ENCODE measurements around the gene RBBP8NL. TPM values are rescaled to one million over a fixed set of nuclear protein-coding genes. Genes with fewer than 3 reads are reported as not detected.

RBBP8NL gene
- total RNA-seq, 2 experiments from 2014 or later = not detected

DNA sequence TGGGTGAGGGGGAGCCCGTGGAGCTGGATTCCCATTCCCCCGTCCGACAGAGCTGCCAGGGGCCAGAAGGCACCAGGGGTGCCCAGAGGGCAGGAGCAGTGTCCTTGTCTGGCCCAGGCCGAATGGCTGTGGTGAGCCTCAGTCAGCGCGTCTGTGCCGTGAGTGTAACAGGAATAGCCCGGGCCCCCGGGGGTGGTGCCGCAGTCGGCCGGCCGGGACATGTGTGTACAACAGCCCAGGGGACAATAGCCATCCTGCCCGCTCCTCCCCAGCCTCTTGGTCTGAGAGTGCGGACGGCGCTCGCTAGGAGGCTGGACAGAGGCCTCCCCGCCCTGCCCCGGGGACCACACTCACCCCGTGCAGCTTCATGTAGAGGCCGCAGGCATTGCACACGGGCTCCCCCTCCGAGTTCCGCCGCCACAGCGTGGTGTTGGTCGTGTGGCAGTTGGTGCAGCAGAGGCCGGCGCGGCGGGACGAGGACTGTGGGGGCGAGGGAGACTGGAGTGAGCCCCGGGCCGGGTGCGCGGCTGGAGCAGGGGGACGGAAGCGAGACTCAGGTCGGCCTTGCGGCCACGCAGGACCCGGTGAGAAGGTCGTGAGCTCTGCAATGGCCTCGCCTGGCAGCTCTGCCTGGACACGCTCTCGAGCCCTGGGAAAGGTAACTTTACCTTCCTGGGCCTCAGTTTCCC is 38.9 kb upstream of the RBBP8NL start:
- Histone ChIP-seq H3K4me1 (ENCODE audit: insufficient read depth, low read length) (no peaks in the 10 kb centered on the region), H3K27ac (ENCODE audit: low read depth in 1 of 2, low read length in 2 of 2) (no peak overlapping the region), H3K9me3 (ENCODE audit: control insufficient read depth in 1 of 2, insufficient read depth in 1 of 2, low read length in 2 of 2) (no peaks in the 10 kb centered on the region), H3K36me3 (ENCODE audit: insufficient read depth, low read length) (no peaks in the 10 kb centered on the region), H3K27me3 (ENCODE audit: control insufficient read depth in 1 of 2, insufficient read depth in 2 of 2, low read length in 2 of 2) (peaks cover 0 to 13% of the 10 kb centered on the region in 2 experiments), H3K4me3 (ENCODE audit: low read length) (no peak overlapping the region)
- Mint-ChIP-seq H3K9me3 (no peaks in the 10 kb centered on the region), H3K4me3 (no peak overlapping the region), H3K4me1 (ENCODE audit: low read depth) (no peaks in the 10 kb centered on the region), H3K27me3 (peaks cover 17% of the 10 kb centered on the region), H3K36me3 (ENCODE audit: low read depth) (no peaks in the 10 kb centered on the region), H3K27ac (no peak overlapping the region)
- CTCF ChIA-PET = no interaction called here
- TF ChIP-seq, protein P1, sequence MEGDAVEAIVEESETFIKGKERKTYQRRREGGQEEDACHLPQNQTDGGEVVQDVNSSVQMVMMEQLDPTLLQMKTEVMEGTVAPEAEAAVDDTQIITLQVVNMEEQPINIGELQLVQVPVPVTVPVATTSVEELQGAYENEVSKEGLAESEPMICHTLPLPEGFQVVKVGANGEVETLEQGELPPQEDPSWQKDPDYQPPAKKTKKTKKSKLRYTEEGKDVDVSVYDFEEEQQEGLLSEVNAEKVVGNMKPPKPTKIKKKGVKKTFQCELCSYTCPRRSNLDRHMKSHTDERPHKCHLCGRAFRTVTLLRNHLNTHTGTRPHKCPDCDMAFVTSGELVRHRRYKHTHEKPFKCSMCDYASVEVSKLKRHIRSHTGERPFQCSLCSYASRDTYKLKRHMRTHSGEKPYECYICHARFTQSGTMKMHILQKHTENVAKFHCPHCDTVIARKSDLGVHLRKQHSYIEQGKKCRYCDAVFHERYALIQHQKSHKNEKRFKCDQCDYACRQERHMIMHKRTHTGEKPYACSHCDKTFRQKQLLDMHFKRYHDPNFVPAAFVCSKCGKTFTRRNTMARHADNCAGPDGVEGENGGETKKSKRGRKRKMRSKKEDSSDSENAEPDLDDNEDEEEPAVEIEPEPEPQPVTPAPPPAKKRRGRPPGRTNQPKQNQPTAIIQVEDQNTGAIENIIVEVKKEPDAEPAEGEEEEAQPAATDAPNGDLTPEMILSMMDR (IDR thresholded peaks at IDR 0.05) = no peak
- ATAC-seq (ENCODE audit: poor library complexity) = no peak
- POLR2A ChIA-PET = no interaction called here
- intact Hi-C loops (cut with DNase I, micrococcal nuclease) = no loop called here
- DNase-seq = no peak

DNA sequence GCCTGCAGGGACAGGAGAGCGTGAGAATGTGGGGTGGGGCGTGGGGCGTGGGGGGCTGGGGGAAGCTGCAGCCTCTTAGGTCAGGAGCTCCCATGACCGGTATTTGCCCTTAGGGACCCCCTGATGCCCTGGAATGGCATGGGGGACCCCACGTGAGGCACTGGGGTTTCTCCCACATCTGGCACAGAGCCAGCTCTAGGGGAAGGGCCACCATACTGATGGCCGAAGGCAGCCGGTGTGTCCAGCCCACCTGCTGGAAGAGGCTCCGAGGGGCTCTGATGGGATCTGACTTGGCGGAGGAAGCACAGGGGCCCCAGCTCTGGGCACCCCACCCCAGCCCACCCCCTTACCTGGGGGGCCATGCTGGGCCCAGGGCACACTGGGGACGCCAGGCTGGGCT is 37.7 kb upstream of the RBBP8NL start:
- ChIA-PET CTCF (interaction anchor here (0.6 kb wide), 1 partner anchor 35 kb away, joined by 3 read pairs; no protein-coding TSS in a partner anchor), POLR2A (no interaction called here)
- peaks cover 13% of the 10 kb centered on the region for H3K27me3 Mint-ChIP-seq
- no peaks in the 10 kb centered on the region for H3K36me3 Mint-ChIP-seq (ENCODE audit: low read depth)
- peaks cover 0 to 5% of the 10 kb centered on the region in 2 experiments for H3K27me3 ChIP-seq (ENCODE audit: control insufficient read depth in 1 of 2, insufficient read depth in 2 of 2, low read length in 2 of 2)
- no peak overlapping the region for H3K27ac ChIP-seq (ENCODE audit: low read depth in 1 of 2, low read length in 2 of 2)
- H3K27ac Mint-ChIP-seq = no peak overlapping the region
- TF ChIP-seq, protein P1 (IDR thresholded peaks at IDR 0.05) = no peak
- intact Hi-C loops (cut with DNase I, micrococcal nuclease) = no loop called here
- ATAC-seq (ENCODE audit: poor library complexity) (no peak), DNase-seq (no peak)
- H3K9me3 Mint-ChIP-seq = no peaks in the 10 kb centered on the region
- no peak overlapping the region for H3K4me3 ChIP-seq (ENCODE audit: low read length)
- H3K4me3 Mint-ChIP-seq = no peak overlapping the region
- H3K4me1 Mint-ChIP-seq (ENCODE audit: low read depth) = no peaks in the 10 kb centered on the region
- H3K4me1 ChIP-seq (ENCODE audit: insufficient read depth, low read length) = no peaks in the 10 kb centered on the region
- no peaks in the 10 kb centered on the region for H3K36me3 ChIP-seq (ENCODE audit: insufficient read depth, low read length)
- no peaks in the 10 kb centered on the region for H3K9me3 ChIP-seq (ENCODE audit: control insufficient read depth in 1 of 2, insufficient read depth in 1 of 2, low read length in 2 of 2)

DNA sequence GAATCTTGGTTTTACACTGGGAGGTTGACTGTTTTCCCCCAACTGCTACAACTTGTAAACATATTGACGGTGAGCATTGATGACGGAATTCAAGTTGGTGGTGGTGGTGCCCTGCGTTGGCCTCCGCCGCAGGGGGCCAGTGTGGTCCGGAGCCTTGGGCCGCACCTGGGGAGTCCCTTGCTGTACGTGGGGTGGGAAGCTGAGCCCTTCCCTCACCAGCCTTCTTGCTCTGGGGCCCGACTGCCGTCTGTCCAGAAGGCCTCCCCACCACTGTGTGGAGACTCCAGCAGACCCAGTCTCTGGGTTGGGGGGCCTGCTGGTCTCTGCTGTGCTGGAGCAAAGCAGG is 37.1 kb upstream of the RBBP8NL start:
- Mint-ChIP-seq H3K27ac (no peak overlapping the region), H3K36me3 (ENCODE audit: low read depth) (no peaks in the 10 kb centered on the region), H3K9me3 (no peaks in the 10 kb centered on the region), H3K4me3 (no peak overlapping the region), H3K27me3 (peaks cover 7% of the 10 kb centered on the region), H3K4me1 (ENCODE audit: low read depth) (no peaks in the 10 kb centered on the region)
- TF ChIP-seq, protein P1 (IDR thresholded peaks at IDR 0.05) = no peak
- H3K27me3 ChIP-seq (ENCODE audit: control insufficient read depth in 1 of 2, insufficient read depth in 2 of 2, low read length in 2 of 2) = peaks cover 0 to 2% of the 10 kb centered on the region in 2 experiments
- DNase-seq (no peak), ATAC-seq (ENCODE audit: poor library complexity) (no peak)
- ChIA-PET POLR2A (no interaction called here), CTCF (interaction anchor here (0.6 kb wide), 1 partner anchor 36 kb away, joined by 3 read pairs; no protein-coding TSS in a partner anchor)
- no peaks in the 10 kb centered on the region for H3K4me1 ChIP-seq (ENCODE audit: insufficient read depth, low read length)
- intact Hi-C loops (cut with DNase I, micrococcal nuclease) = no loop called here
- H3K9me3 ChIP-seq (ENCODE audit: control insufficient read depth in 1 of 2, insufficient read depth in 1 of 2, low read length in 2 of 2) = no peaks in the 10 kb centered on the region
- H3K4me3 ChIP-seq (ENCODE audit: low read length) = no peak overlapping the region
- H3K36me3 ChIP-seq (ENCODE audit: insufficient read depth, low read length) = no peaks in the 10 kb centered on the region
- no peak overlapping the region for H3K27ac ChIP-seq (ENCODE audit: low read depth in 1 of 2, low read length in 2 of 2)

Data from CD4-positive, alpha-beta T cell (primary cell).